ENCODE results near the gene RBPJ.

GRCh38 chr4:26410385-26411293 is 89.8 kb downstream of the RBPJ start:
- TF ChIP-seq CTCF (IDR thresholded peaks at IDR 0.05) (peak; percentile 80), SIN3A (IDR thresholded peaks at IDR 0.05; ENCODE audit: borderline replicate concordance, low read depth, low read length) (no peak), ZBTB33 (IDR thresholded peaks at IDR 0.05; ENCODE audit: borderline replicate concordance, low read depth) (no peak), EP300 (IDR thresholded peaks at IDR 0.05; ENCODE audit: borderline replicate concordance in 1 of 2, low read depth in 1 of 2, low read length in 1 of 2) (no peak), NRF1 (IDR thresholded peaks at IDR 0.05; ENCODE audit: low read depth, low read length) (no peak)
